ENCODE results near the gene EPB41L4A.

DNA sequence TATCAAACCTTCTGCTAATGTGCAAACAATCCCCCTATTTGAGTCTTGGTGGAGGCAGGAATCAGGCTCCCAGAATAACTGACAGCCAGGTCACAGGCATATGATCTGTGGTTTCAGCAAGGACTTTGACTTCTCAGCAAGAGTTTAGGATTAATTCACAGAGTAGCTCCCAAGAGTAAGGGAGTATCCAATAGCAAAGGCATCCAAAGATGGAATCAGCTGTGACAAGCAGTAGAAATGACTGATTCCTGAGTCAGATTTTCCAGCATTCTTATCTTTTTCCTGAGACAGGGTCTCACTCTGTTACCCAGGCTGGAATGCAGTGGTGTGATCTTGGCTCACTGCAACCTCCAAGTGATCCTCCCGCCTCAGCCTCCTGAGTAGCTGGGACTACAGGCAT lies 108.3 kb downstream of the EPB41L4A start:
- TF ChIP-seq CTCF (IDR thresholded peaks at IDR 0.05): no peak
- TF ChIP-seq POLR2AphosphoS5 (IDR thresholded peaks at IDR 0.05; ENCODE audit: insufficient read depth in 1 of 2, low read depth in 1 of 2): no peak
